Colonic mucosa (tissue), 4 donors: ENCODE results near the gene TRAPPC2L. TPM values are rescaled to one million over a fixed set of nuclear protein-coding genes. Genes with fewer than 3 reads are reported as not detected.

ENCODE experiments used
- DNase-seq: peaks from one replicate; pipeline ENCODE4 v3.0.0-alpha.2; 2020
- H3K27ac ChIP-seq: fragments of 200-600 bp; one replicate; pipeline ENCODE4 v1.8.0; 2021
- H3K27me3 ChIP-seq: fragments of 200-600 bp; one replicate; pipeline ENCODE4 v1.8.0; 2021
- H3K36me3 ChIP-seq: fragments of 200-600 bp; one replicate; pipeline ENCODE4 v1.8.0; 2021
- H3K4me1 ChIP-seq: fragments of 200-600 bp; one replicate; pipeline ENCODE4 v1.8.0; 2021; ENCODE audit warnings: mild to moderate bottlenecking
- H3K4me3 ChIP-seq: fragments of 200-600 bp; one replicate; pipeline ENCODE4 v1.8.0; 2021
- H3K9ac ChIP-seq, 2 donors: one replicate each; pipeline ENCODE4 v1.7.0; 2013; ENCODE audit warnings: control low read depth in 2 of 2, low read depth in 2 of 2, low read length in 2 of 2
- H3K9me3 ChIP-seq: fragments of 200-600 bp; one replicate; pipeline ENCODE4 v1.8.0; 2021
- intact Hi-C: fragments of 100-400 bp; cut with DNase I; formaldehyde crosslinking; loops from one replicate; pipeline ENCODE4 v1.14.1; 2022
- total RNA-seq, 2 donors: library from RNA; stranded (reverse); fragmentation: NEBNext Ultra II Directional in 1 of 2; extraction: Animal tissue kit (Norgen Biotek cat#: 25700) in 1 of 2; gene quantifications; one replicate each; pipeline ENCODE4 v1.2.1, GENCODE V29; 2021
- TF ChIP-seq, protein P1 (sequence below): fragments of 200-600 bp; IDR thresholded peaks from one replicate; pipeline ENCODE4 v1.8.0; 2022; ENCODE audit warnings: antibody characterized with exemption, mild to moderate bottlenecking
- donor health status: healthy.
- donor health status: DM: no; HTN: no; CAD: no.
- donor health status: DM: no; HTN: no; CAD: no.

Gene TRAPPC2L
- total RNA-seq, 2 donors from 2014 or later, result 33.8 to 57.3 TPM

DNA sequence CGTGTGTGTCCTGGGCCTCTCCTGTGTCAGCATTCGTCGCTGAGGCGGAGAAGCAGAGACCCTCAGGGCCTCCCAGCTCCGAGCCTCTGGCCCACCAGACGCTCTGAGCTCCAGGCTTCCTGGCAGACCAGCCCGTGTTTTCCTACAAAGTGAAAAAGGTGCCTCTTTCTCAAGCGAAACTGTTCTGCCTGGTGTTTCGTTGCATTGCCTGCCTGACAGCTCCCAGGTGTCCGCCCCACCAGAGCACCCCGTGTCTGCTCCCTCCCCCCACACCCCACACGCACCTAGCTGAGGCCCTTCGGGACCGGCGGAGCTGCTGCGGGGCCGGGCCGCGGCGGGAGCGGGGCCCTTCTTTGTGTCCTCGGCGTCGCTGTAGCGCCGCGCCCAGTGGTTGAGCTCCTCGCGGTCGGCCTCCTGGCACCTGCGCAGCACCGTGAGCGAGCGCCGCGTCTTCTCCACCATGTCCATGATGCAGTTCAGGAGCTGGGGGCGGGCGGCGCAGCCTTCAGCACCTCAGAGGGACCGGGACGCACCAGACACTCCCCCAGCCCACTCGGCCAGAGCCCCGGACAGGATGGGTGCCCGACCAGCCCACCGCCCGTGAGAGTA lies 24.2 kb downstream of the TRAPPC2L start:
- intact Hi-C loops, result no loop called here
- Histone ChIP-seq H3K36me3 (no peaks in the 10 kb centered on the region), H3K27me3 (peaks cover 5% of the 10 kb centered on the region), H3K9me3 (no peaks in the 10 kb centered on the region), H3K4me1 (no peaks in the 10 kb centered on the region), H3K27ac (no peak overlapping the region), H3K4me3 (no peak overlapping the region), H3K9ac (no peak overlapping the region)
- no peak for DNase-seq
- TF ChIP-seq, protein P1, sequence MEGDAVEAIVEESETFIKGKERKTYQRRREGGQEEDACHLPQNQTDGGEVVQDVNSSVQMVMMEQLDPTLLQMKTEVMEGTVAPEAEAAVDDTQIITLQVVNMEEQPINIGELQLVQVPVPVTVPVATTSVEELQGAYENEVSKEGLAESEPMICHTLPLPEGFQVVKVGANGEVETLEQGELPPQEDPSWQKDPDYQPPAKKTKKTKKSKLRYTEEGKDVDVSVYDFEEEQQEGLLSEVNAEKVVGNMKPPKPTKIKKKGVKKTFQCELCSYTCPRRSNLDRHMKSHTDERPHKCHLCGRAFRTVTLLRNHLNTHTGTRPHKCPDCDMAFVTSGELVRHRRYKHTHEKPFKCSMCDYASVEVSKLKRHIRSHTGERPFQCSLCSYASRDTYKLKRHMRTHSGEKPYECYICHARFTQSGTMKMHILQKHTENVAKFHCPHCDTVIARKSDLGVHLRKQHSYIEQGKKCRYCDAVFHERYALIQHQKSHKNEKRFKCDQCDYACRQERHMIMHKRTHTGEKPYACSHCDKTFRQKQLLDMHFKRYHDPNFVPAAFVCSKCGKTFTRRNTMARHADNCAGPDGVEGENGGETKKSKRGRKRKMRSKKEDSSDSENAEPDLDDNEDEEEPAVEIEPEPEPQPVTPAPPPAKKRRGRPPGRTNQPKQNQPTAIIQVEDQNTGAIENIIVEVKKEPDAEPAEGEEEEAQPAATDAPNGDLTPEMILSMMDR, result no peak

DNA sequence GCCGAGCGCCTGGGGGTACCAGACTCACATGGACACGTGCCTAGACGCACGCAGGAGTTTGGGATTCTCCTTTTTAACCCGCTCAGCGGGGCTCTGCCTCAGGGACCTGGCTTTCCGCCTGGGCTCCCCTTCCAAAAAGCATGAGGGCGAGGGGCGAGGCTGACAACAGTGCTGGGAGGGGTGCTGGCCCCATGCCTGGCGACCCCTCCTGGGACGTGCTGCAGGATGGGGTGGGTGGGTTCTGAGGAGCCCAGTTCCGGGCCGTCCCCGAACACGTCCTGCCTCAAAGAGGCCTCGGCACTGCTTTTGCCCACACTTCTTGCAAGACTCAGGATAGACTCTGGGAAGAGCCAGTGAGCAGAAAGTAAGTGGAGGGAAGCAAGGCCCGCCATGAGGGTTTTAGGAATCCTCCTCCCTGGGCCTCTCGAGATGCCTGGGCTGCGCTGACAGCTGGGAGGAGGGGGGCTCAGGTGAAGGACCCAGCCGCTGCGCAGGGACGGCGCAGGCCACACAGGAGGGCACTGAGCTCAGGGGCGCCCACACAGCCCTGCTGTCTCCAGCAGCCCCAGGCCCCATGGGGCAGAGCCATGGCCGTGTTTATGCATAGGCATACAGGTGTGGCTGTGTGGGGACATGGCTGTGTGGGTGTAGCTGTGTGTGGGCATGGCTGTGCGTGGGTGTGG lies 24.9 kb downstream of the TRAPPC2L start:
- H3K9me3 ChIP-seq, result no peaks in the 10 kb centered on the region
- TF ChIP-seq, protein P1, result no peak
- H3K36me3 ChIP-seq, result no peaks in the 10 kb centered on the region
- peaks cover 5% of the 10 kb centered on the region for H3K27me3 ChIP-seq
- H3K9ac ChIP-seq, result no peak overlapping the region
- DNase-seq, result no peak
- H3K4me1 ChIP-seq, result no peaks in the 10 kb centered on the region
- no peak overlapping the region for H3K4me3 ChIP-seq
- intact Hi-C loops, result no loop called here
- H3K27ac ChIP-seq, result no peak overlapping the region

DNA sequence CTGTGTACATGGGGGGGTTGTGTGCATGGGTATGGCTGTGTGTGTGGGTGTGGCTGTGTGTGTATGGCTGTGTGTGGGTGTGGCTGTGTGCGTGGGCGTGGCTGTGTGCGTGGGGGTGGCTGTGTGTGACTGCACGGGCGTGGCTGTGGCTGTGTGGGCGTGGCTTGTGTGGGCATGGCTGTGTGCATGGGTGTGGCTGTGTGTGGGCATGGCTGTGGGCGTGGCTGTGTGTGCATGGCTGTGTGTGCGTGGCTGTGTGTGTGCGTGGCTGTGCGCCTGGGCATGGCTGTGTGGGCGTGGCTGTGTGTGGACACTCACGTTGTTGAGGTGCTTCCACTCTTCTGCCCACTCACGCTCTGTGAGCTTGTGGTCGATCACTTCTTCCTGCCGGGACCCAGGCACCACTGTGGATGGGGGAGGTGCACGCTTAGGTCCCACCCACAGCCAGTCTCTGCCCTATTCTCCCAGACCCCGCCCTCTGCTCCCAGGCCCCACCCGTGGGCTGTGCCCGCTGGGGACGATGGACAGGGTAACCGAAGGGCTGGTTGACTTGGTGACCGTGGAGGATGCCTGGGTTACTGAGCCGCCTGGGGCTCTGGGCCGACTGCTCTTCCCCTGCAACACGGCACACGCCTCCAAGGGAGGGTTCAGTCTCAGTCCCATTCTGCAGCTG lies 25.6 kb downstream of the TRAPPC2L start:
- intact Hi-C loops, result no loop called here
- peak; percentile 48 for DNase-seq

DNA sequence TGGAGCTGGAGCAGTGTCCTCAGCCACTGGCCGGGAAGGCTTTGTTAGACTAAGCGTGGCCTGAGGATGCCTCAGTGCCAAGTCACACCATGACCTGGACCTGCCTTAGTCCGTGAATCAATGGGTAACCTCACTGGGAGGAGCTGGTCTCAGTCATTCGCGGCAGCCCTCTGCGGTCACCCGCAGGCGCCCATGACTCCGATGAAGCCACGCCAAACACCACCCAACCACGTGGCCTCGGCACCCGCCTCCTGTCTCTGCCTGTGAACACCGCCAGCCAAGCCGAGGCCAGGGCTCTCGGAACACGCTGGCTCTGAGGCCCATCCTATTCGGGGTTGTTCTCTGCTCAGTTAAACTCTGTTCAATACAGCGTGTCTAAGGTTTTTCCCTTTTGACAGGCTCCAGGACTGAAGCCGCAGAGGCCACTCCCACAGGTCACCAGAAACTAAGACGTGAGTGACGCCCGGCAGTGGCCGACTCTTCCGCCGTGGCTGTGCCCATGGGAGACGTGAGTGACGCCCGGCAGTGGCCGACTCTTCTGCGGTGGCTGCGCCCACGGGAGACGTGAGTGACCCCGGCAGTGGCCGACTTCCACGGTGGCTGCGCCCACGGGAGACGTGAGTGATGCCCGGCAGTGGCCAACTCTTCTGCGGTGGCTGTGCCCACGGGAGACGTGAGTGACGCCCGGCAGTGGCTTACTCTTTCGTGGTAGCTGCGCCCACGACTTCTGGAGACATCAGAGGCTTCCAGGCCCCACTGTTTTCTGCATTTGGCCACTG lies 26.4 kb downstream of the TRAPPC2L start:
- peaks cover 5% of the 10 kb centered on the region for H3K27me3 ChIP-seq
- TF ChIP-seq, protein P1, result no peak
- H3K9me3 ChIP-seq, result no peaks in the 10 kb centered on the region
- DNase-seq, result no peak
- no peak overlapping the region for H3K27ac ChIP-seq
- H3K9ac ChIP-seq, result no peak overlapping the region
- H3K36me3 ChIP-seq, result no peaks in the 10 kb centered on the region
- intact Hi-C loops, result no loop called here
- no peaks in the 10 kb centered on the region for H3K4me1 ChIP-seq
- H3K4me3 ChIP-seq, result no peak overlapping the region

More for the DNA sequence above, 25.6 kb downstream of the TRAPPC2L start:
- Histone ChIP-seq H3K4me3 (no peak overlapping the region), H3K27ac (no peak overlapping the region), H3K9ac (no peak overlapping the region), H3K36me3 (no peaks in the 10 kb centered on the region), H3K9me3 (no peaks in the 10 kb centered on the region), H3K27me3 (peaks cover 5% of the 10 kb centered on the region), H3K4me1 (no peaks in the 10 kb centered on the region)
- TF ChIP-seq, protein P1, result no peak

DNA sequence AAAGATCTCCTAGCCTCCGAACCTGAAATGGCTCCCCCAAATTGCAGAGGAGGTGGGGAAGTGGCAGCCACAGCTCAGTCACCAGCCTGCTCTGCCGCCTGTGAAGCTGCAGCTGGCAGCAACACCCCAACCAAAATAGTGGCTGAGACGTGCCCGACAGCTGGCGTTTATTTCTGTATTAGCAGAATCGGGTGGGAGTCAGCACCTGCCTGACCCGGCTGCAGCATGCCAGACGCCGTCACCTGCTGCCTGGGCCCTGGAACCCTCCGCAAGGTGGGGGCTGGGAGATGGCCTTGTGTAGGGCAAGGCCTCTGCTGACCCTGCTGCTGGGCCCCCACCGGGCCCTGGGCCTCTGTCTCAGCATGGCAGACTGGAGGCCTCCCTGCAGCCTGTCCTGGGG lies 27.0 kb downstream of the TRAPPC2L start:
- Histone ChIP-seq H3K4me1 (no peaks in the 10 kb centered on the region), H3K9me3 (no peaks in the 10 kb centered on the region), H3K36me3 (no peaks in the 10 kb centered on the region), H3K9ac (no peak overlapping the region), H3K27me3 (peaks cover 5% of the 10 kb centered on the region), H3K4me3 (no peak overlapping the region), H3K27ac (no peak overlapping the region)
- intact Hi-C loops, result no loop called here
- no peak for DNase-seq
- TF ChIP-seq, protein P1, result no peak
